Cardiac muscle cell (in vitro differentiated cells and primary cell): ENCODE data around the gene UMAD1. TPM values are rescaled to one million over a fixed set of nuclear protein-coding genes. Genes with fewer than 3 reads are reported as not detected.
A peak's percentile ranks its signal among the peaks of the same experiment; 100 is the strongest.

Source experiments
- DNase-seq, 2 donors: peaks; one replicate each; pipeline versions ENCODE4 v3.0.0 to v3.0.0-alpha.2; 2010 to 2017; ENCODE audit warnings: low read depth in 1 of 2, low spot score in 1 of 2
- H3K27ac ChIP-seq: fragments of 200-600 bp; sonication (generic); 2 replicates; pipeline ENCODE4 v1.5.1; 2016
- H3K27me3 ChIP-seq: fragments of 200-600 bp; sonication (generic); 2 replicates; pipeline ENCODE4 v1.6.0; 2016; ENCODE audit warnings: control low read depth
- H3K36me3 ChIP-seq: fragments of 200-600 bp; sonication (generic); 2 replicates; pipeline ENCODE4 v1.5.1; 2016; ENCODE audit warnings: control low read depth
- H3K4me1 ChIP-seq: fragments of 200-600 bp; sonication (generic); 2 replicates; pipeline ENCODE4 v1.8.1; 2017; ENCODE audit warnings: low read depth, mild to moderate bottlenecking, mixed run types
- H3K4me3 ChIP-seq: fragments of 200-600 bp; sonication (generic); 2 replicates; pipeline ENCODE4 v1.5.1; 2016; ENCODE audit warnings: mild to moderate bottlenecking
- H3K9me3 ChIP-seq: fragments of 200-600 bp; sonication (generic); 2 replicates; pipeline ENCODE4 v1.5.1; 2017; ENCODE audit warnings: low read depth, mild to moderate bottlenecking, control low read depth
- CTCF ChIP-seq: IDR thresholded peaks from 2 replicates; pipeline ENCODE4 v1.5.1; 2012; ENCODE audit warnings: low read depth, mild to moderate bottlenecking, low read length
- polyA plus RNA-seq: library from polyadenylated mRNA; unstranded; fragments of >200 nt; fragmentation: Nextera tagmentation; extraction: Ambion mirVana; gene quantifications from 2 replicates; pipeline ENCODE4 v1.2.1, GENCODE V29; 2016
- total RNA-seq: library from RNA; depleted of rRNA; stranded (reverse); fragments of >200 nt; gene quantifications from 2 replicates; pipeline ENCODE4 v1.2.3, GENCODE V29; 2016

UMAD1 gene
- total and polyA plus RNA-seq, 2 experiments from 2014 or later: 8.2 to 12.9 TPM

- Histone ChIP-seq H3K36me3 (no peaks in the 10 kb centered on the region), H3K27ac (no peak overlapping the region), H3K9me3 (no peaks in the 10 kb centered on the region), H3K4me3 (no peak overlapping the region), H3K27me3 (peaks cover 3% of the 10 kb centered on the region), H3K4me1 (peaks cover 7% of the 10 kb centered on the region)
- TF ChIP-seq CTCF: no peak
- peak in 1 of 2 donors; percentile 84 for DNase-seq
These were observed 262.3 kb downstream of the UMAD1 start for GRCh38 chr7:7902845-7903244.

- DNase-seq: no peak
- no peak for TF ChIP-seq CTCF
- Histone ChIP-seq H3K27ac (no peak overlapping the region), H3K36me3 (no peaks in the 10 kb centered on the region), H3K27me3 (peaks cover 3% of the 10 kb centered on the region), H3K4me3 (no peak overlapping the region), H3K4me1 (peaks cover 3% of the 10 kb centered on the region), H3K9me3 (no peaks in the 10 kb centered on the region)
These were observed 266.8 kb downstream of the UMAD1 start for GRCh38 chr7:7907306-7907705.

- H3K27ac ChIP-seq: no peak overlapping the region
- no peak overlapping the region for H3K4me3 ChIP-seq
- peaks cover 6% of the 10 kb centered on the region for H3K27me3 ChIP-seq
- no peaks in the 10 kb centered on the region for H3K36me3 ChIP-seq
- no peak for DNase-seq
- H3K4me1 ChIP-seq: no peaks in the 10 kb centered on the region
- no peaks in the 10 kb centered on the region for H3K9me3 ChIP-seq
- TF ChIP-seq CTCF: no peak
These were observed 268.1 kb downstream of the UMAD1 start for GRCh38 chr7:7908622-7909145.

GRCh38 chr7:7909376-7909775 is 268.8 kb downstream of the UMAD1 start:
- peaks cover 6% of the 10 kb centered on the region for H3K27me3 ChIP-seq
- TF ChIP-seq CTCF: no peak
- no peaks in the 10 kb centered on the region for H3K4me1 ChIP-seq
- H3K27ac ChIP-seq: no peak overlapping the region
- peak in 1 of 2 donors; percentile 3 for DNase-seq
- H3K9me3 ChIP-seq: no peaks in the 10 kb centered on the region
- no peaks in the 10 kb centered on the region for H3K36me3 ChIP-seq
- H3K4me3 ChIP-seq: no peak overlapping the region

GRCh38 chr7:7911369-7912123 is 271.0 kb downstream of the UMAD1 start:
- Histone ChIP-seq H3K36me3 (no peaks in the 10 kb centered on the region), H3K4me1 (no peaks in the 10 kb centered on the region), H3K9me3 (no peaks in the 10 kb centered on the region), H3K4me3 (no peak overlapping the region), H3K27me3 (peaks cover 2% of the 10 kb centered on the region), H3K27ac (no peak overlapping the region)
- DNase-seq: peak in 1 of 2 donors; percentile 59
- TF ChIP-seq CTCF: no peak
